Activated T-helper 2 cell treated with anti-CD3 and anti-CD28 coated beads, Interferon-gamma antibody, Interleukin-2, Interleukin-4, amounts not matched to agents 10 μg/mL and 5 μg/mL and 100 μg/mL, durations not matched to agents 14 hours and 24 hours and 36 hours (primary cell): ENCODE data around the gene TLR7. TPM values are rescaled to one million over a fixed set of nuclear protein-coding genes. Genes with fewer than 3 reads are reported as not detected.
A peak's percentile ranks its signal among the peaks of the same experiment; 100 is the strongest.

Source experiments
- DNase-seq: peaks from one replicate; pipeline ENCODE4 v3.0.0; 2021; ENCODE audit warnings: low spot score
- H3K27ac Mint-ChIP-seq: one replicate; pipeline ENCODE4 v1.8.0; 2021; ENCODE audit warnings: mixed read lengths
- H3K27me3 Mint-ChIP-seq: one replicate; pipeline ENCODE4 v1.8.0; 2021; ENCODE audit warnings: low read depth, mixed read lengths
- H3K36me3 Mint-ChIP-seq: one replicate; pipeline ENCODE4 v1.8.0; 2021; ENCODE audit warnings: low read depth, mixed read lengths
- H3K4me1 Mint-ChIP-seq: one replicate; pipeline ENCODE4 v1.8.0; 2021; ENCODE audit warnings: low read depth, mixed read lengths
- H3K4me3 Mint-ChIP-seq: one replicate; pipeline ENCODE4 v1.8.0; 2021; ENCODE audit warnings: low read depth, mild to moderate bottlenecking, moderate library complexity, mixed read lengths
- H3K9me3 Mint-ChIP-seq: one replicate; pipeline ENCODE4 v1.8.0; 2021; ENCODE audit warnings: mixed read lengths
- intact Hi-C: fragments of 100-400 bp; cut with micrococcal nuclease; formaldehyde crosslinking; loops from one replicate; pipeline ENCODE4 v1.15.1; 2023
- total RNA-seq: library from RNA; stranded (reverse); gene quantifications from 2 replicates; pipeline ENCODE4 v1.2.3, GENCODE V29; 2022

TLR7 gene
- total RNA-seq, 1 donor from 2014 or later = not detected

GRCh38 chrX:12894074-12895030, 27.5 kb downstream of the TLR7 start:
- Mint-ChIP-seq H3K4me3 (no peak overlapping the region), H3K4me1 (peaks cover 43% of the 10 kb centered on the region), H3K27ac (no peak overlapping the region), H3K9me3 (no peaks in the 10 kb centered on the region), H3K27me3 (no peaks in the 10 kb centered on the region), H3K36me3 (peaks cover 3% of the 10 kb centered on the region)
- intact Hi-C loops = loop anchor here (1.0 to 5.0 kb wide), 3 partner anchors 50 to 1133 kb away; partner anchors contain the start of gene GEMIN8
- peak; percentile 20 for DNase-seq

- Mint-ChIP-seq H3K27ac (no peak overlapping the region), H3K9me3 (no peaks in the 10 kb centered on the region), H3K27me3 (no peaks in the 10 kb centered on the region), H3K4me1 (peaks cover 32% of the 10 kb centered on the region), H3K4me3 (no peak overlapping the region), H3K36me3 (no peaks in the 10 kb centered on the region)
- no peak for DNase-seq
- intact Hi-C loops = loop anchor here (2.0 kb wide), 1 partner anchor 51 kb away; no protein-coding TSS in a partner anchor
These were observed 29.0 kb downstream of the TLR7 start for GRCh38 chrX:12895866-12896265.

GRCh38 chrX:12896935-12897334, 30.1 kb downstream of the TLR7 start:
- intact Hi-C loops = no loop called here
- H3K9me3 Mint-ChIP-seq = no peaks in the 10 kb centered on the region
- H3K27me3 Mint-ChIP-seq = peaks cover 1% of the 10 kb centered on the region
- H3K36me3 Mint-ChIP-seq = no peaks in the 10 kb centered on the region
- no peak for DNase-seq
- no peak overlapping the region for H3K4me3 Mint-ChIP-seq
- no peak overlapping the region for H3K27ac Mint-ChIP-seq
- peaks cover 27% of the 10 kb centered on the region for H3K4me1 Mint-ChIP-seq

GRCh38 chrX:12898073-12898472, 31.2 kb downstream of the TLR7 start:
- H3K27me3 Mint-ChIP-seq = peaks cover 1% of the 10 kb centered on the region
- DNase-seq = no peak
- no peaks in the 10 kb centered on the region for H3K9me3 Mint-ChIP-seq
- intact Hi-C loops = no loop called here
- no peaks in the 10 kb centered on the region for H3K36me3 Mint-ChIP-seq
- H3K4me3 Mint-ChIP-seq = no peak overlapping the region
- H3K4me1 Mint-ChIP-seq = peaks cover 21% of the 10 kb centered on the region
- no peak overlapping the region for H3K27ac Mint-ChIP-seq

- H3K36me3 Mint-ChIP-seq = no peaks in the 10 kb centered on the region
- H3K4me1 Mint-ChIP-seq = peaks cover 12% of the 10 kb centered on the region
- H3K27ac Mint-ChIP-seq = no peak overlapping the region
- DNase-seq = no peak
- intact Hi-C loops = no loop called here
- no peak overlapping the region for H3K4me3 Mint-ChIP-seq
- H3K9me3 Mint-ChIP-seq = no peaks in the 10 kb centered on the region
- peaks cover 1% of the 10 kb centered on the region for H3K27me3 Mint-ChIP-seq
These were observed 32.6 kb downstream of the TLR7 start for GRCh38 chrX:12899506-12899905.

- peaks cover 1% of the 10 kb centered on the region for H3K27me3 Mint-ChIP-seq
- DNase-seq = peak; percentile 44
- H3K4me1 Mint-ChIP-seq = peaks cover 12% of the 10 kb centered on the region
- H3K27ac Mint-ChIP-seq = no peak overlapping the region
- intact Hi-C loops = no loop called here
- H3K9me3 Mint-ChIP-seq = no peaks in the 10 kb centered on the region
- no peak overlapping the region for H3K4me3 Mint-ChIP-seq
- H3K36me3 Mint-ChIP-seq = no peaks in the 10 kb centered on the region
These were observed 34.6 kb downstream of the TLR7 start for GRCh38 chrX:12901486-12901885.

GRCh38 chrX:12903646-12904045, 36.8 kb downstream of the TLR7 start:
- H3K4me1 Mint-ChIP-seq = peaks cover 5% of the 10 kb centered on the region
- H3K27ac Mint-ChIP-seq = no peak overlapping the region
- H3K9me3 Mint-ChIP-seq = no peaks in the 10 kb centered on the region
- H3K36me3 Mint-ChIP-seq = no peaks in the 10 kb centered on the region
- DNase-seq = no peak
- no peak overlapping the region for H3K4me3 Mint-ChIP-seq
- intact Hi-C loops = no loop called here
- H3K27me3 Mint-ChIP-seq = peaks cover 1% of the 10 kb centered on the region

- peaks cover 1% of the 10 kb centered on the region for H3K27me3 Mint-ChIP-seq
- no peak within 1 kb of the TSS for H3K27ac Mint-ChIP-seq
- H3K4me3 Mint-ChIP-seq = no peak within 1 kb of the TSS
- H3K36me3 Mint-ChIP-seq = no peaks in the 10 kb centered on the region
- intact Hi-C loops = no loop called here
- no peak for DNase-seq
- H3K9me3 Mint-ChIP-seq = no peaks in the 10 kb centered on the region
- H3K4me1 Mint-ChIP-seq = peaks cover 10% of the 10 kb centered on the region
These were observed 39.3 kb downstream of the TLR7 start, which contains the start of gene TLR8 for GRCh38 chrX:12906046-12906761. TLR8 (plus strand) TSS chrX:12906620; CDS start chrX:12906707, 87 bp downstream.

GRCh38 chrX:12910423-12911121, 43.7 kb downstream of the TLR7 start:
- Mint-ChIP-seq H3K27ac (no peak overlapping the region), H3K27me3 (no peaks in the 10 kb centered on the region), H3K36me3 (no peaks in the 10 kb centered on the region), H3K9me3 (no peaks in the 10 kb centered on the region), H3K4me1 (peaks cover 8% of the 10 kb centered on the region), H3K4me3 (no peak overlapping the region)
- intact Hi-C loops = no loop called here
- DNase-seq = no peak

- H3K4me3 Mint-ChIP-seq = no peak overlapping the region
These were observed 44.2 kb downstream of the TLR7 start for GRCh38 chrX:12911122-12911470.

GRCh38 chrX:12912791-12913482, 46.1 kb downstream of the TLR7 start:
- no peaks in the 10 kb centered on the region for H3K27me3 Mint-ChIP-seq
- peaks cover 8% of the 10 kb centered on the region for H3K4me1 Mint-ChIP-seq
- intact Hi-C loops = no loop called here
- no peaks in the 10 kb centered on the region for H3K36me3 Mint-ChIP-seq
- no peaks in the 10 kb centered on the region for H3K9me3 Mint-ChIP-seq
- H3K27ac Mint-ChIP-seq = no peak overlapping the region
- no peak overlapping the region for H3K4me3 Mint-ChIP-seq
- no peak for DNase-seq

More at GRCh38 chrX:12911122-12911470, 44.2 kb downstream of the TLR7 start:
- Mint-ChIP-seq H3K27me3 (no peaks in the 10 kb centered on the region), H3K36me3 (no peaks in the 10 kb centered on the region), H3K9me3 (no peaks in the 10 kb centered on the region), H3K4me1 (peaks cover 8% of the 10 kb centered on the region), H3K27ac (no peak overlapping the region)
- intact Hi-C loops = no loop called here
- DNase-seq = no peak

- no peak for DNase-seq
- Mint-ChIP-seq H3K27ac (no peak overlapping the region), H3K4me1 (peaks cover 2% of the 10 kb centered on the region), H3K9me3 (no peaks in the 10 kb centered on the region), H3K27me3 (no peaks in the 10 kb centered on the region), H3K4me3 (no peak overlapping the region), H3K36me3 (no peaks in the 10 kb centered on the region)
- intact Hi-C loops = no loop called here
These were observed 50.9 kb downstream of the TLR7 start for GRCh38 chrX:12917753-12918152.
